ENCODE measurements around the gene STIM1. TPM values are rescaled to one million over a fixed set of nuclear protein-coding genes. Genes with fewer than 3 reads are reported as not detected.
"Not testable (repeated sequence)": the region's sequence is repeated elsewhere in the genome, so short reads cannot be mapped to it uniquely, and the experiment has no call there.

STIM1 gene
- total RNA-seq, 1 donor from 2014 or later = 45.9 TPM

GRCh38 chr11:3879967-3880542 lies 24.6 kb downstream of the STIM1 start:
- ATAC-seq (peak; percentile 90), DNase-seq (ENCODE audit: low spot score) (peak; percentile 79)

GRCh38 chr11:3880724-3881123 lies 25.3 kb downstream of the STIM1 start:
- no peak for DNase-seq (ENCODE audit: low spot score)
- ATAC-seq = peak; percentile 26

GRCh38 chr11:3882655-3883054 lies 27.2 kb downstream of the STIM1 start:
- ATAC-seq = no peak
- no peak for DNase-seq (ENCODE audit: low spot score)

GRCh38 chr11:3885855-3886254 lies 30.4 kb downstream of the STIM1 start:
- ATAC-seq = no peak

GRCh38 chr11:3886985-3887384 lies 31.5 kb downstream of the STIM1 start:
- DNase-seq (ENCODE audit: low spot score) (no peak), ATAC-seq (peak; percentile 91)

More at GRCh38 chr11:3885855-3886254, 30.4 kb downstream of the STIM1 start:
- DNase-seq (ENCODE audit: low spot score) = no peak

- no peak for ATAC-seq
Observed at GRCh38 chr11:3888876-3889275, 33.4 kb downstream of the STIM1 start.

GRCh38 chr11:3890014-3890413 lies 34.5 kb downstream of the STIM1 start:
- ATAC-seq = peak; percentile 73
- DNase-seq (ENCODE audit: low spot score) = no peak

More at GRCh38 chr11:3888876-3889275, 33.4 kb downstream of the STIM1 start:
- no peak for DNase-seq (ENCODE audit: low spot score)

- ATAC-seq = no peak
- no peak for DNase-seq (ENCODE audit: low spot score)
Observed at GRCh38 chr11:3890806-3891205, 35.3 kb downstream of the STIM1 start.

- no peak for DNase-seq (ENCODE audit: low spot score)
- ATAC-seq = no peak
Observed at GRCh38 chr11:3891751-3892150, 36.3 kb downstream of the STIM1 start.

GRCh38 chr11:3892156-3892555 lies 36.7 kb downstream of the STIM1 start:
- DNase-seq (ENCODE audit: low spot score) (no peak), ATAC-seq (no peak)

- ATAC-seq (peak; percentile 58), DNase-seq (ENCODE audit: low spot score) (no peak)
Observed at GRCh38 chr11:3893311-3893710, 37.8 kb downstream of the STIM1 start.

GRCh38 chr11:3894128-3894731 lies 38.8 kb downstream of the STIM1 start:
- DNase-seq (ENCODE audit: low spot score) (no peak), ATAC-seq (no peak)

- ATAC-seq = no peak
- no peak for DNase-seq (ENCODE audit: low spot score)
Observed at GRCh38 chr11:3896644-3897043, 41.2 kb downstream of the STIM1 start.

GRCh38 chr11:3900230-3900629 lies 44.8 kb downstream of the STIM1 start:
- DNase-seq (ENCODE audit: low spot score); ATAC-seq: not testable (repeated sequence)

- ATAC-seq = no peak
- no peak for DNase-seq (ENCODE audit: low spot score)
Observed at GRCh38 chr11:3901249-3902025, 46.0 kb downstream of the STIM1 start.

- ATAC-seq (peak; percentile 9), DNase-seq (ENCODE audit: low spot score) (no peak)
Observed at GRCh38 chr11:3902441-3902840, 47.0 kb downstream of the STIM1 start.

GRCh38 chr11:3903207-3903896 lies 47.9 kb downstream of the STIM1 start:
- ATAC-seq (no peak), DNase-seq (ENCODE audit: low spot score) (no peak)

GRCh38 chr11:3904228-3904627 lies 48.8 kb downstream of the STIM1 start:
- ATAC-seq (no peak), DNase-seq (ENCODE audit: low spot score) (no peak)

GRCh38 chr11:3905080-3905953 lies 49.9 kb downstream of the STIM1 start:
- ATAC-seq (peak; percentile 83), DNase-seq (ENCODE audit: low spot score) (no peak)

- DNase-seq (ENCODE audit: low spot score) = no peak
- no peak for ATAC-seq
Observed at GRCh38 chr11:3906166-3906565, 50.7 kb downstream of the STIM1 start.

Measured in left lobe of liver (tissue), 2 donors.